NCI-H345 (cell line): ENCODE data around the gene OR2T6.
"Not testable (repeated sequence)": the region's sequence is repeated elsewhere in the genome, so short reads cannot be mapped to it uniquely, and the experiment has no call there.

Experiments
- DNase-seq: peaks from one replicate; lab custom pipeline; 2025; lab: John Stamatoyannopoulos, UW

Gene OR2T6

DNA sequence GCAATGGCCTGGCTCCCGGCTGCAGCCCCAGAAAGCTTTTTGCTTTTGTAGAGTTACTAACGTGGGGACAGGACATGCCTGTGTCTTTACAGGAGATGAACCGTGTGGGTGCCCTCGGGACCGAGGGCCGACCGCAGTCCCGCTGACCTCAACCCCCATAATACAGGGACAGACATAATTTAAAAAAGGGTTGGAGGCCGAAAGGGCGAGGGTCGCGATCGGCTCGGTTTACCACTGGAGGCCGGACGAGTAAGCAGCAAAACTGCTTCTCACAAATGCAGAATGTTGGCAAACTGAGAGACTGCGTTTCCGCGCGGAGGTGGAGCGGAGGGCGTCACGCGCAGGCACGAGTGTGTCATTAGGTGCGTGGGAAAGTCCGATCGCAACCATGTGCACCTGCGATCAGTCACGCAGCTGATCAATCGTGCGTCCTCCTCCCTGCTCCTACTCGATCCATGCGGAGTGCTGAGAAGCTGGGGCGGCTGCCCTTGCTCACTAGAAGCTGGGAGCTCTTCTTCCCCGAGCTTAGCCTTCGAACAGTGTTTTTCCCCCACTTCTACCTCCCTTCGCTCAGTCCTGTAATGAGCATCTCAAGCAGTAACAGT is 58.4 kb downstream of the OR2T6 start:
- not testable (repeated sequence) for DNase-seq

DNA sequence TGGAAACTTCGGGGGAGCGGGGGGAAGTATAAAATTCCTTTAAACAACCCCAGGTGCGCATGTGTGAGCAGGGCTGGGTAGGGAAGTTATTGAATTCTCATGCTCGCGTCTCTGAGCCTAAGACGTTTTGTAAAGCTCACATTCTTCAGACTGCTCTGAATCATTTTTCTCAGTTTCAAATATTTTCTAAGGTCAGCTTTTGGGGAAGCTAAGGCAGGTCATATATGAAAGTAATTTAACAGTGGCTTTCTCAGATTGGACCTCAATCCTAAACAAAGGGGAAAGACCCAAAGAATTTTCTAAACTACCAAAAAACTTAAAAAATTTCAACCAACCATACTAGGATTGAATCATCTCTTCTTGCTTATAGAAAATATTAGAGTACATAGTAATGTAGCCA is 59.4 kb downstream of the OR2T6 start:
- not testable (repeated sequence) for DNase-seq

GRCh38 chr1:248436303-248436702 is 60.8 kb downstream of the OR2T6 start:
- DNase-seq, result not testable (repeated sequence)

GRCh38 chr1:248438668-248439067 is 63.1 kb downstream of the OR2T6 start:
- not testable (repeated sequence) for DNase-seq

DNA sequence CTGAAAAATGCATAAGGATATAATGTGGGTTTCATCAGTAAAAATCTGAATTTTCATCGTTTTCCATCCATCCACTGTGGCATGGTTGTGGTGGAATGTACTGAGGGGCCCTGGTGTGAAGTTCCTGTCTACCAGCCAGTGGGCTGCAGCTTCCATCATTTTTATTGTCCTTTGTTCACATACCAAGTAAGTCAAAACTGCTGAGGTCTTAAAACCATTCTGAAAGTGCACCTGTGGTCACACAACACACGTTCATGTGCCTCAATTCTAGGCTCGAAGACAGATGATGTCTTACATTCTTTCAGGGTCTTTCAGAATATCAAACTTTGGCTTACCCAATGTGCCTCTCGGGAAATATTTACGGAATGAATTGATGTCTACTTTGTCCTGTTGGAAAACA is 63.7 kb downstream of the OR2T6 start:
- DNase-seq, result not testable (repeated sequence)
